Hematopoietic multipotent progenitor cell treated with erythropoietin and hydrocortisone succinate and interleukin-3 and kit ligand, for 4 days (in vitro differentiated cells): ENCODE measurements around the gene CBX2.
A peak's percentile ranks its signal among the peaks of the same experiment; 100 is the strongest.

Experiments
- DNase-seq: peaks from one replicate; pipeline ENCODE4 v3.0.0-alpha.2; 2015

The CBX2 gene

DNA sequence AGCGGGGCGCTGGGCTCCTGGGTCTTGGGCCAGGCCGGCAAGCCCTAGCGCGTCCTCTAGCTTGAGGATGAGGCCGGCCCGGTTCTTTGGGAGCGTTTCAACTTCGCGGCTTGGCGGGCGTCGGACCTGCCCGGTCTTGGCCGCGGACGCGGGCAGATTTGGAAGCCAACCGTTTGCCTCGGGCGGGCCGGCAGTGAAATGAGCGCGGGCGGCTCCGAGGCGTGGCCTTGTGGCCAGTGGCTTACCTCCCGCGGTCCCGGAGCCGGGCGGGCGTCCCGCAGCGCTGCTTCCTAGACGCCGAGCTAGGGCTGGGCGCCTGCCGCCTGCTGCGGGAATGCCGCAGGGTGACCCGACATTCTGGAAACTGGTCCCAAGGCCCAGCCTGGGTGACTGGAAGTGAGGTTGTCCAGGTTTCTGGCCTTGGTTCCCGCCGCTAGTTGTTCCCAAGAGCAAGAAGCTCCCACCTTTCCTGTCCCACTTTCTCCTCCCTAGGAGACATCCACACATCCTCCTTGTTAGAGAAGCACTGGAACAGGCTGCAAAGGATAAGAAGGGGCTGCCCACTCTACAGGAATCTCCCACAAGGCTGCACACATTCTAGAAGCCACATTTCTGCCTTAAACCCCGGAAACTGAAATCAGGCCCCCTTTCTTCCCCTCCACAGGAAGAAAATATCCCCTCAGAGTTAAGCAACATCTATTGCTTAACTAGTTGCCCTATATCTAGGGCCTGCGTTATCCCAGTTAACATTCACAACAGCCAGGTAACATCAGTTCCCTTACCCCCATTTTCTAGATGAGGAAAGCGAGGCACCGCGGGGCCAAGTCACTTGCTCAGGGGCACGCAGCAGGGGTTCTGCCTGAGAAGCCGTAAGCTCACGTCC lies 23.4 kb downstream of the CBX2 start:
- DNase-seq: no peak

DNA sequence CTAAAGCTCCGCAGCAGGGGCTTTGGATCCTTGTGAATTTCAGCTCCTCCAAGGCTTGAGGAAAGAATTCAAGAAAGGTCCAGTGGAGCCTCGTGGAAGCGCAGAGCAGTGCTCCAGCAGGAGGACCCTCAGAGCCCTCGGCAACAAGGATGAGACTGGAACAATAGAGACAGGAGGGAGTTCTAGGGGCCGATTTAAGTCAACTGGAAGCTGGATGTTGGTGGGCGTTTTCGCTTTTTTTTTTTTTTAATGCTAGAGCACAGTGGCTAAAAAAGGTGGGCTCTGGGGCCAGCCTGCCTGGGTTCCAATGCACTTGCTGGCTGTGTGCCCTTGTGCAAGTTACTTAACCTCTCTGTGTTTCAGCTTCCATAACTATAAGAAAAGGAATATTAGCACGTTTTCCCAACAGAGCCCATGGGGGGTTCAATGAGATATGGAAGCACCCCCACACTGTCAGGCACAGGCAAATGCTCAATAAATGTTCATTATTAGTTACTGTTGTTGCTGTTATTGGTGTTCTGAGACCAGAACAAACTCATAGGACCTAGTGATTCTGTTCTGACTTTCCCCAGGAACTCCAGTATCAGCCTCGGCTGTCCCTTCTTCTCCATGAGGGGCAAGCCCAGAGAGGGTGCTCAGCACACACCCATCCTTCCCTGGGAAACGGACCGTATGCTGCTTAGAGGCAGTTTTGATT lies 24.2 kb downstream of the CBX2 start:
- no peak for DNase-seq

DNA sequence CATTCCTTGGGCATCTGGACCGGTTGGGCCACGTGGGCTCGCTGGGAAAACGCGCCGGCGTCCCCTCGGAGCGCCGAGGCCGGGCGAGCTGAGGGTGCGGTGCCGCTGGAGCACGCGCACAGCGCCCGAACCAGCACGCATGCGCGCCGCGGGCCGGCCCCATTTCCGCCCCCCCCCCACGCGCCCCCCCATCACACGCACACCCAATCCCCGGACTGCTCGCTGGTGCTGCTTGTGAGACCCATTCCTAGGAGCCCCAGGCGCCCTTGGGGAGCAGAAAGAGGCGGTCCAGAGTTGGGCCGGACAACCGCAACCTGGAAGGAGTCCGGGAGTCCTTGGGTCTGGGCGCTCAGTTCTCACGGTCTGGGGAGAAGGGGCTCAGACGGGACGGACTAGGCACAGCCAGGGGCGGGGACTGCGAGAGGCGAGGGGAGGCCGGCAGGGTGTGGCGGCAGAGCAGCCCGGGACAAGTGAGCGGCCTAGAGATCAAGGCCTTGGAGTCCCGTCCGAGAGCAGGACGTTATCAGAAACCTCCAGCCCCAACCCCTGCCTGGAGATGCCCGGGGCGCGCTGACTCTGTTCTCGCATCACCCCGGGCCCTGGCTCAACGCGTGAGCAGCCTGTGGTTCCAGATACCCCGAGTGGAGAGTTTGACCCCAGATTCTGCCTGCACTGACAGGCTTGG lies 24.9 kb downstream of the CBX2 start:
- peak; percentile 83 for DNase-seq

DNA sequence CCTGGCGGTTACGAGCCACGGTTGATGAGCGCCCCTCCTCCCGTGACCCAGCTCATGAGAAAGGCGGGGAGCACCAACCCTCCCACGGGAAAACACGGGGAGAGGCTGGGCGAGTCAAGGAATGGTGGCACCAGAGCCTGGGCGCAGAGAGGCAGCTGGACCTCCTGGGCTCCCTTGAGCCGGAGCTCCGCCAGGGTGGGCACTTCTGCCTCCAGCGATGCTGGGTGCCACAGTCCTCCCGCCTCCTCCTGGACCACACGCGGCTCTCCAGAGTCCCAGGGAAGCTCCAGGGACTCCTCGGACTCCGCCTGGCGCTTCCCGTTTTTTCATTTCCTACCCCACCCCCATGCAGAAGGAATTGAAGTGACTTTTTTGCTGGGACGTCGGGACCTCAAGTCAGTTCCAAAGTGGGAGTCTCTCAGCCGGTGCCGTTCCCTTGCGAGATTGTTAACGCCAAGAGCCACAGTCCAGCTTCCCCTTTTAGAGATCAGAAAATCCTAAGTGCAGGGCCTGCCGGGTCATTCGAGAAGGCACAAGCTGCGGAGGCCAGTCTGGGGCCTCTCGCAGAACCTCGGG lies 25.6 kb downstream of the CBX2 start:
- peak; percentile 64 for DNase-seq

DNA sequence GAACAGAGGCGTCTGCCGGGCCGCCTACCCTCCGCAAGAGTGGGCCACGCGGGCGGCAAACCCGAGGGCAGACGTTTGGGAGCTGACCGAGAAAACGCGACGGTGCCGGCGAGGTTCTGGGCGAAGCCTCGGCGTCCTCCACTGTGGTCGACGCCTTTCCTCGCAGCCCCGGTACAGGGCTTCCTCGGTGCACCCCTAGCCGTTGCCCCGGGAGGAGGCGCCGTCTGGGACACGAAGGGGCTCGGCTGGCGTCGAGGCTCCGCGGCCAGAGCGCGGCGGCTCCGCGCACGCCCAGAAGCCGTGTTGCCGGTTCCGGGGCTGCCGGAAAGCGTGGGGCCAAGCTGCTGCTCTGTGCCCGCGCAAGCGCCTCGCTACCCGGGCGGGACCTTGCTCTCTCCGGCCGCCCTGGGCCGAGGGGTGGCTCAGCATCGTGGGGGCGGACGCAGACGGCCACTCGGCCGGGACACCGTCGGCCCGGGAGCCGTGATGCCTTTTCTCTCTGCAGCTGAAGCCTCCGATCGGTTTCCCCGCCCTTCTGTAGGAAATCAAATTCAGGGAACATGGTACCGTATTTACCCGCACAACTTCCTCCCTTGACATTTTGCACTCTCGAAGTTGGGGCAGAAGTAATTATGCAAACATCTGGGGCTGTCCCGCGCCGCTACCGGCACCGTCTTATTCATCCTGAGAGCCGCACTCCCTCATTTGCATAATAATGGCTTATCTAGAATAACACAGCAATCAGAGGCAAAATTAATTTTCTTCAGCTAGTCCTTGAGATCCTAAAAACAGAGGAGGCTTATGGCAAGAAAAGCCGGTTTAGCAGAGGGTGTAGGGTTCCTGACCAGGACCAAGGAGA lies 26.3 kb downstream of the CBX2 start:
- DNase-seq: no peak

DNA sequence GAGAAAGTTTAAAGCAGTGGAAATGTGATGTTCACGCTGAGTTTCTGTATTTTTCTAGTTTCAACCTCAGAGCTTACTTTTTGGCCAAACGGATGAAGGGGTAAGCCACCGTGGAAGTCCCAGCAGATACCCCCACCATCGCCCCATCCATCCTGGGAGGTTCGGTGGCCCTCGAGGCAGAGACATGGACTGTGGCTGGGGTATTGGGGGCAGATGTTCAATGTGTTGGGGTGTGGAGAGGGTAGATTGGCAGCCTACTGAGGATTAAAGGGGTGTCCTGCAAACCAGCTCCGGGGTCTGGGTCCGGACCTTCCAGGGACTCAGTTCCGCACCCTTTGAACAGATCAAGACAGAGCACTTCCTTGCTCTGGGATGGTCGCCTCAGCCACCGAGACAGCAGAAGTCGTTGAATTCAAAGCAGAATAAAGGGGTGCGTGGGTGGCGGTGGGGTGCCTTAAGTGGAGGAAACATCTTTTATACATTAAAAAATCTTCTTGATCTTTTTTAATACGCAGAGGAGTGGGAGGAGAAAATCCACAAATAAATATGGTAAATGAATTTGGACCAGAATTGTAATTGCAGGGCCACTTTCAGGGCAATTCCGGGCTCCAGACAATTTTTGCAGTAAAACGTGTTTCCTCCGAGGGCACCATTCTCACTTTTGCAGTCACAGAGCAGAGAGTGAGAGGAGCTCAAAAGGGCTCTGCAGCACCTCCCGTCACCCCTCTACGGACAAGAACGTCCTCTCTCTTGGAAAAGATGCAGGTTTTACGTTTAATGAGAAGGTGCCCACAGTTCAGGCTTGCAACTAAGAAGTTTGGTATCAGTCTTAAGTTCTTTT lies 27.1 kb downstream of the CBX2 start:
- DNase-seq: no peak

DNA sequence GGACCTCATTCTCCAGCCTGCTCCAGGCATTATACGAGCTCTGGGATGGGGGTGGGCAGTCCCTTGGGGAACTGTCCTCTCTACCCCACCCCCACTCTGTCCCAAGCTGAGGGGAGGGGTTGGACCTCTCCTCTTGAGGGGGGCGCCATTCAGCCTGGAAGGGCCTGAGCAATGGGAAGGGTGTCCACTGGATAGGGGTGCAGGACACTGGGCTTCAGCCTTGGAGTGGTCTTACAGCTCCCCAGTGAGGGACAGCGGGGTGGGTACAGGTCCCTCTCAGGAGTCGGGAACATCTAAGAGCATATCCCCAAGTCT lies 28.5 kb downstream of the CBX2 start:
- DNase-seq: no peak

DNA sequence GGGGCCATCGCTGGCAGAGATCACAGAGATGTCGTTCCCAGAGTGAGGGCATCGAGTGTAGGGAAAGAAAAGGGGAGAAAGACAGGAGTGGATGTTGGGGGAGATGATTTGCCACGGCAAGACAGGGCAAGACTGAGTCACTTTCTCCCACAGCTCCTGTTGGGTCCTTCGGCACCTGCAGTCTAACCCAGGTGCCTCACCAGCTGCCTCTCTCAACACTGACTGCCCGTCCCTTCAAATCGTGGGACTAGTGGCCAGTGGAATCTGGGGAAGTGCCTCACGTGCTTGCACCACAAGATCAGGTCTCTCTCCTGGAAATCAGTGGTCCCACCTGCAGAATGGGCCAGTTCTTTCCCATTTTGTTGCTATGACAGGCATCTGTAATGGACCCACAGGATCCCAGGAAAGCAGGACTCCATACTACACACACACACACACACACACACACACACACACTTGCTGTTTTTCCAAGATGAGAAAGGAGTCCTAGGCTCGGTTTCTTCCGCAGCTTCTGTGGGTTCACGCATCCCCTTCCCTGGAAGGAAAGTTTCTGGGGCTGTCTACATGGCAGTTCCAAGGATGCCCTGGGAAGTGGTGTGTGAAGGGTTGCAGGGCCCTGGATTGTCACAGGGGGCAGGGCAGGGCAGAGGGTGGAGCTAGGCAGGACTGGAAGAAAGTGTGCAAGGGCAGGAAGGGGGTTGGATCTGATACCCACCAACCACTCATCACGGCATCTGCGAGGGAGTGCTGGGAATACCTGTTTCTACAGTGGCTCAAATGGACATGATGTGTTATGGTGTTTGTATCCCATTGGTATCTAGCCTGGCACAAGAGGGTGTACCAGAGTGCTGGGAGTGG lies 29.1 kb downstream of the CBX2 start:
- DNase-seq: no peak

DNA sequence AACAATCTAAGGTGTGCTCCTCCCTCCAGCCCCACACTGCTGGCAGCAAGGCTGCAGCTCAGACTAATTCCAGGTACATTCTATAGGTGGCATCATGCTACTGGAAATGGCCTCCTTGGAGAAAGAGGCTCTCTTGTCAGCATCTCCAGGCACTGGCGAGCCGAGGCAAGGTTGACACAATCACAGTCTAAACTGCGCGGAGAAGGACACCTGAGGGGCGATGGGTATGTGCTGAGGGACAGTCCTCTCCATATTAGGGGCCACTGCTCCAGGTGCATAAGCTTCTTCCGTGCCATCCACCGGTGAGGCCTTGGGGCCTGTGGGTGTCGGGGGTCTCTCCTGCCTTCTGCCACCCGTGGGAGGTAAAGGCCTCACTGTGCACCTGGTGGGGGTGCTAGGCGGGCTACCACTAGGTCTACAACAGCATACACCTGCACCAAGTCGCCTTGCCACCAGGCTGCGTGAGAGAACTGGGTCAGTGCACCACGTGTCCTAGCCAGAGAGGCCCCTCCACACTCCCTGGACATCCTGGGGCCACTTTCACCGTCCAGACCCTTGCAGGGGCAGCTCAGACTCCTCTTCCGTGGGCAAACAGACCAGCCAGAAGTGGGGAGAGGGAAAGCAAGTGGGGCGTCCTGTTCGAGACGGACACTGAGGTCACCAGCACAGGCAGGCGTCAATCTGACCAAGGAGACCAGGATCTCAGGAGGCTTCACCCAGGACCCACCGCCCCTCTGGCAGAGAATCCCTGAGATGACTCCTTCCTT lies 31.0 kb downstream of the CBX2 start:
- DNase-seq: peak; percentile 65

DNA sequence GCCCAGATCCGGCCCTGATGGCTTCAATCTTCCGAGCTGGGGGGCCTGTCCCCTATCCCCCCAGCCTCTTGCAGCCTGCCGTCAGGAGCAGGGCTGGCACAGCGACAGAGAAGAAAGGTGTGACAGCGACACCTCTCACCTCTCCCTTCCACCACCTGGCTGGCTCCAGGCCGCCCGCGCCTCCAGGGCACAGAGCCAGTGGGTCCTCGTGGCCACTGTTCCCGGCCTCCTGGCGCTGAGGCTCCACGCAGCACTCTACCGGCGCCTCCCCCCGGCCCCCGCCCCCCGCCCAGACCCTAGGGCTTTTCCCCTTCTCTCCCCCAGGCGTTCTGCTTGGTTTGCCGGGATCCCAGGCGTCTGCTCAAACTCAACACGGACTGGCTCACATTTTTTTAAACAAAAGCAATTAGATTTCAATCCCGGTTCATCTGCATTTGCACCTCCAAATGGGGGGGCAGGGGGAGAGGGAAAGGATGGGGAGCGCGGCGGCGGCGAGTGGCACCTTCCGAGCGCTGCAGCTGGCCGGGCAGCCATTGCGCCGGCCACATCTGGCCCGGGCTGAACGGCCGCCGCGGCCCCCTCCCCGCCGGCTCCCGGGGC lies 31.7 kb downstream of the CBX2 start:
- no peak for DNase-seq

DNA sequence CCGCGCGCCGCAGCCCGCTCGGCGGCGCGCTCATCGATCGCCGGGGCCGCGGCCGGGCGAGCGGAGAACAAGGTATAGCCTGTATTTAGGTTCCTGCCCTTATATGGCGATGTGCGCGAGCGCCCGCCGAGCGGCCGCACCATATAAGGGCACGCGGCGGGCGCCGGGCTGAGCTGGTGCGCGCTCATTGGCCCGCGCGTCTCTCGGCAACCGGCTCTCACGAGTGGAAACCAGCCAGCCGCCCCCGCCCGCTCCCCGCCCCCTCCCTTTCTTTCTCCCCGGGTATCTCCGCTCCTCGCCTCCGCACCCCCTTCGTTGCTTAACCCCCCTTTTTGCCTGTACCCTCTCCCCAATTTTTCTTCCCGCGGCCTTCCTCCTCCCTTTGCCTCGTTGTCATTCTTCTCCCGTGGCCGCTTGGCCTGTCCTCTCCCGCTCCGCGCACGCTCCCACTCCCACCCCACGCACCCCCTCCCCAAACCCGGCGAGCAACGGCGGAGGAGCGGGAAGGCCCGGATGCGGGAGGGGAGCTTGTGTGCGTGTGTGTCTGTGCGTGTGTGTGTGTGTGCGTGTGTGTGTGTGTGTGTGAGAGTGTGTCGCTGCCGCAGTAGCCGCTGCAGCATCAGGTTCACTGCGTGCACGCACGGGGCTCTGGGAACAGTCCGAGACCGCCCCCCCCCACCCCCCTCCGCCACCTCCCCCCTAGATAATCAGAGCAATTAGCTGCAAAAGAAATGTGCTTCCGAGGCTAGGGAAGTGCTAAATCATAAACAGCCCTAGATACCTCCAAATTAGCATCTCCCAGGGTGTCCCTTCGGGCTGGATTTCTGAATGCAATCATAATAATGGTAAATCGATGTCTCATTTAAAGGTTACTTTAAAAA lies 32.4 kb downstream of the CBX2 start:
- DNase-seq: peak; percentile 89

DNA sequence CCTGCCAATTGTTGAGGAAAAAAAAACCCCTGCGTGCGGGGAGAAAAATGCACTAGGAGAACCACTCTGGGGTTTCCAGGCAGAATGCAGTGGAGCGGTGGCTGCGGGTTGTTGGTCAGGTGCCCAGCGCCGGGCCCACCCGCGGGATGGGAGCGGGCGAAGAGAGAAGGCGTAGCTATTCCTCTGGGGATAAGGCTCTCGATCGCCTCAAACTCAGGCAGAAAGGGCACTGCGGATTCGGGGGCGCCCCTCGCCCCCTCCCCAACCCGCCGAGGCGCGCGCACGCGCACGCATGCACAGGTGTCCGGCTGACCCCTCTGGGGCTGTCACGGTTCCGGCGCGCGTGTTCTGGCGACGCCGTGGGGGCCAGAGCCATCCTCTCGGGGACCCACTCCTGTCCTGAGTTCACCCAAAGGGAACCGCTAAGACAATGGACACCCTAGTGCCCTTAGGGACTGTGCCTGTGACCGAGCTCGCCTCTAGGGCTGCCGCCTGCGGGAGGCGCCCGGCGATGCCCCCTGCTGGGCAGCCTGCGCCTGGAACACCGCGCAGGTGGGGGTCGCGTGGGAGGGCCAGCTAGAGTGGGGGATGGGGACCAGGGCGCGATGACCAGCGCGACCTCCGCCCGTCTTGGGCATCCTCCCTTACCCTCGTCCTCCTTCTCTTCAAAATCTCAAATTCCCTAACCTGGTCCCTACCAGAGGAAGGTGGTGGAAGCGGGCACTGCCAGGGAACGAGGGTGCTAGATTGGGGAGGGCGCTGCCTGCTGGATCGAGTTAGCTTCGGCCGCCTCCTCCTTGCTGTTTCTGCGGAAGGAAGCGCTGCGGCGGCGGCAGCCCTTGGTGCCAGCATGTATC lies 33.3 kb downstream of the CBX2 start:
- DNase-seq: peak; percentile 76

DNA sequence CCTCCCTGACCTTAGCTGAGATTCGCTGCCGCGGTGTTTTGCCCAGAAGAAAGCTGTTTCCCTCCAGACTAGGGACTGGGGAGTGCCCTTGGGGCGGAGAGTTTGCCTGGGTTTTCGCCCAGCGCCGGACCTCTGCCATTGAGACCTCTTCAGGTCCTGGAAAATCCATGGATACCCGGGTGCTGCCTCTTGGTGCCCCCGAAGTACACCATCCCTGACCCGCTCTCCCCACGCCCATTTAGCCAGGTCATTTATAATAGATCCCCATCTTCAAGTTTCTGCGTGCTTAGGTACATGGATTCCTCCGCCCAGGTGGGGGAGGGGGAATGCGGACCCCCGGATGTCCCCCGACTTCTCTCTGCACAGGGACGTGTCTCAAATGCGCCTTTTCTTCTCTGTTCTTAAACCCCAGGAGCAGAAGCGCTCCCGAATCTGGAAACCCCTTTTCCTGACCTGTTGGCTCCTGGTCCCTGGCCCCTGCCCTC lies 34.0 kb downstream of the CBX2 start:
- no peak for DNase-seq

DNA sequence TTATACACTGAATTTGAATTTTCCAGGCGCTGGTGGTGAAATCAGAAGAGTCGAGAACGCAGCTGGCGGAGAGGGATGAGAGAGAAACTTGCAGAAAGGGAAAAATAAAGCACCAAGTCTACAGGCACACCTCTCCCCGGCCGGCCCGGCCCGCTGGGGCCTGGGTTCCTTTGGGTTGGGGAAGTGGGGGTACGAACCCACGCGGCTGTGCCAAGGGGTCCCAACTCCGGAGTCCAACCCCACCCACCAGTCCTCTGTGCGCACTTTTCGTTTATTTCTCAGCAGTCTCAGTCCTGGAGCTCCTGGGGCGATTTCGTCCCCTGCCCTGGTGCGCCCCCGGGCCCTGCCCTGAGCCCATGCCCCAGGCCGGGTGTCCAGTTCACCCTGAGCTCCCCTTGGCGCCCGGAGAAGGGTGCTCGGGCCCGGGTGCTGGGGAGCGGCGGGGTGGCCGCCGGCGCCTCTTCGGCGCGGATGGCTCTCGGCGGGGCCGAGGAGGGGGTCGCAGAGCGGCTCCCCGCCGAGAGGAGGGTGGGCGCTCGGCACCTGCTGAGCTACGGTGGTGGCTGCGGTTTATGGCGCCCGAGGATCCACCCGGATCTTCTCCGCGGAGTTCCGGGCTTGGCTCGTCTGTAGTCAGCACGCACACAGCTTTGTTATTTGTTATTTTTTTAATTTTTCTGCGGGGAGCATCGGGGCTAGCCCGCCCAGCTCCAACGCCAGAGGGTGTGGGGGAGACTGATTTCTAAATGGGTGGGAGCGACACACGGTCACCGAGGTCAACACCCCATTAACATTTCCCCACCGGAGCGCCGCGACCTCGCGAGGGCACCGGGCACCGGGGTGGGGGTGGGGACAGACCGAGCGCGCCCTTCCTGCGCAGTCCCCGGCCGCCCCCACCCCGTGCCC lies 34.7 kb downstream of the CBX2 start:
- DNase-seq: no peak

DNA sequence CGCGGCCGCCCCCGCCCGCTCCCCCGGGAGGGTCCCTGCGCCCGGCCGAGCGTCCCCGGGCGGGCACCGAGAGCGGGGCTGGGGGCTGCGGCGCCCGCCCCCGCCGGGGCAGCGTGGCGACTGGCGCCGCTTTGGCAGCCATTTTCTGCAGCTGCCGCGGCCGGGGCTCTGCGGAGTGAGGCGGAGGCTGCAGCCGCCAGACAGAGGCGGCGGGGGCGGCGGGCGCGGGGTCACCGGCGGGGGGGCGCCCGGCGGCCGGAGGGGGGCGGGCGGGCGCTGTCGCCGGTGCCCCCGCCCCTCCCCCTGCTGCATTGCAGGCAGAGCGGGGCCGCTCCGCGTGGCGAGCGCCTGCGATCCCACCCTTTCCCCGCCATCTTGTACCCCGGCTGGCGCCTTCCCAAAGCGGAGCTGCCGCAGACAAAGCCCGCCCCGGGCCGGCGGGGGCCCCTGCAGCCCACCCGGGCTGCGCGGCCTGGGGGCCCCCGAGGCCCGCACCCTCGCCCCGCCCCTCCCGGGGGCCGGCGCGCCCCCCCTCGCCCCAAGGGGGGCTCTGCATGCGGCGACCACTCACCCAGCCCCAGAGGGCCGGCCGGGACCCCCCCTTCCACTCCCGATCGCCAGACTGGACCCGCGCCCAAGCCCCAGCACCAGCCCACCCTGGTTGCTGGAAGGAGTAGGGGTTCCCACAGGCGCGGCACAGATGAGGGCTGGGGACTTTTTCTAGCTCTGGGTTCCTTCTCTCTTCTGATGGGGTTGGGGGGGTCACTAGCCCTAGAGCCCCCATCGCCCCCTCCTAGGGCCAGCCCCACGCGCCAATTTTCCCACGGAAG lies 35.6 kb downstream of the CBX2 start:
- peak; percentile 63 for DNase-seq
